PFSK-1 (cell line): ENCODE data around the gene NUDT15.

Experiments
- FOXP2 ChIP-seq: optimal IDR thresholded peaks from 2 replicates; pipeline ENCODE3; 2011; ENCODE audit warnings: borderline replicate concordance, control low read depth, inconsistent platforms; ENCODE audit not compliant: insufficient read depth; ENCODE audit errors: extremely low read length, extremely low read depth
- POLR2AphosphoS5 ChIP-seq: IDR thresholded peaks from 2 replicates; pipeline ENCODE4 v1.6.1; 2012; ENCODE audit warnings: low read depth, mild to moderate bottlenecking, control low read depth, low read length, moderate library complexity
- SIN3A ChIP-seq: IDR thresholded peaks from 2 replicates; pipeline ENCODE4 v1.6.1; 2012; ENCODE audit warnings: mild to moderate bottlenecking, low read length, moderate library complexity, borderline replicate concordance; ENCODE audit not compliant: insufficient read depth
- TAF1 ChIP-seq: IDR thresholded peaks from 2 replicates; pipeline ENCODE4 v1.6.1; 2012; ENCODE audit warnings: low read length, control low read depth, borderline replicate concordance; ENCODE audit not compliant: insufficient read depth
- TF ChIP-seq, protein P1 (sequence below), 2 experiments: IDR thresholded peaks; 2 replicates each; pipeline versions ENCODE4 v1.6.1 to v1.8.0; 2011 to 2012; ENCODE audit warnings: low read depth in 2 of 2, low read length in 2 of 2, control low read depth in 1 of 2, inconsistent platforms in 1 of 2, mild to moderate bottlenecking in 1 of 2, moderate library complexity in 1 of 2; ENCODE audit not compliant: insufficient read depth in 1 of 2

The NUDT15 gene

DNA sequence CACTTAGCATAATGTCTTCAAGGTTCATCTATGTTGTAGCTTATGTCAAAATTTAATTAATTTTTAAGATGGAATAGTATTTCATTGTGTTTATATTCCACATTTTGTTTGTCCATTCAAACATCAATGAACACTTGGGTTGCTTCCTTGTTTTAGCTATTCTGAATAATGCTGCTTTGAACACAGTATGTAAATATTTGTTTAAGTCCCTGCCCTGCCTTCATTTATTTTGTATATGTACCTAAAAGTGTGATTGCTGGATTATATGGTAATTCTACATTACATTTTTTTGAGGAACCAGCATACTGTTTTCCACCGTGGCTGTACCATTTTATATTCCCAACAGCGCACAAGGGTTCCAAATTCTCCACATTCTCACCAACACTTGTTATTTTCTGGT is 18.9 kb upstream of the NUDT15 start:
- no peak for TF ChIP-seq TAF1
- no peak for TF ChIP-seq POLR2AphosphoS5
- TF ChIP-seq, protein P1, sequence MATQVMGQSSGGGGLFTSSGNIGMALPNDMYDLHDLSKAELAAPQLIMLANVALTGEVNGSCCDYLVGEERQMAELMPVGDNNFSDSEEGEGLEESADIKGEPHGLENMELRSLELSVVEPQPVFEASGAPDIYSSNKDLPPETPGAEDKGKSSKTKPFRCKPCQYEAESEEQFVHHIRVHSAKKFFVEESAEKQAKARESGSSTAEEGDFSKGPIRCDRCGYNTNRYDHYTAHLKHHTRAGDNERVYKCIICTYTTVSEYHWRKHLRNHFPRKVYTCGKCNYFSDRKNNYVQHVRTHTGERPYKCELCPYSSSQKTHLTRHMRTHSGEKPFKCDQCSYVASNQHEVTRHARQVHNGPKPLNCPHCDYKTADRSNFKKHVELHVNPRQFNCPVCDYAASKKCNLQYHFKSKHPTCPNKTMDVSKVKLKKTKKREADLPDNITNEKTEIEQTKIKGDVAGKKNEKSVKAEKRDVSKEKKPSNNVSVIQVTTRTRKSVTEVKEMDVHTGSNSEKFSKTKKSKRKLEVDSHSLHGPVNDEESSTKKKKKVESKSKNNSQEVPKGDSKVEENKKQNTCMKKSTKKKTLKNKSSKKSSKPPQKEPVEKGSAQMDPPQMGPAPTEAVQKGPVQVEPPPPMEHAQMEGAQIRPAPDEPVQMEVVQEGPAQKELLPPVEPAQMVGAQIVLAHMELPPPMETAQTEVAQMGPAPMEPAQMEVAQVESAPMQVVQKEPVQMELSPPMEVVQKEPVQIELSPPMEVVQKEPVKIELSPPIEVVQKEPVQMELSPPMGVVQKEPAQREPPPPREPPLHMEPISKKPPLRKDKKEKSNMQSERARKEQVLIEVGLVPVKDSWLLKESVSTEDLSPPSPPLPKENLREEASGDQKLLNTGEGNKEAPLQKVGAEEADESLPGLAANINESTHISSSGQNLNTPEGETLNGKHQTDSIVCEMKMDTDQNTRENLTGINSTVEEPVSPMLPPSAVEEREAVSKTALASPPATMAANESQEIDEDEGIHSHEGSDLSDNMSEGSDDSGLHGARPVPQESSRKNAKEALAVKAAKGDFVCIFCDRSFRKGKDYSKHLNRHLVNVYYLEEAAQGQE (IDR thresholded peaks at IDR 0.05; ENCODE audit: insufficient read depth in 1 of 2, low read depth in 2 of 2, low read length in 2 of 2), result no peak
- no peak for TF ChIP-seq SIN3A
- no peak for TF ChIP-seq FOXP2

DNA sequence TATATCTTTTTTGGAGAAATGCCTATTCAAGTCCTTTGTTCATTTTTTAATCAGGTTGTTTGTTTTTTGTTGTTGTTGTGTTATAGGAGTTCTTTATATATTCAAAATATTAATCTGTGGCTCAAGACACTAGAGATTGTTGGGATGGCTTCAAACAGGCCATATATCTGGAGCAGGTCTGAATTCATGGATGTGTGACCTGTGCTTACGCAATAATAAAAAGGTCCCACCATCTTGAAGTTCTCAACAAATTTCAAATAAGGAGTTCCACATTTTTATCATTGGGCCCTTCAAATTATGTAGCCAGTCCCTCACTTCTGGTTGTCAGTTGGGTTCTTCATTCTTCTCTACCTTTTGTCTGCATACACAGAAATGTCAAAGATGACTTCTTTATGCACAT is 17.7 kb upstream of the NUDT15 start:
- TF ChIP-seq TAF1, result no peak
- TF ChIP-seq POLR2AphosphoS5, result no peak
- TF ChIP-seq FOXP2, result no peak
- TF ChIP-seq SIN3A, result no peak
- TF ChIP-seq, protein P1 (IDR thresholded peaks at IDR 0.05; ENCODE audit: insufficient read depth in 1 of 2, low read depth in 2 of 2, low read length in 2 of 2), result no peak

- TF ChIP-seq TAF1 (no peak), FOXP2 (no peak), POLR2AphosphoS5 (no peak), SIN3A (no peak)
- TF ChIP-seq, protein P1 (IDR thresholded peaks at IDR 0.05; ENCODE audit: insufficient read depth in 1 of 2, low read depth in 2 of 2, low read length in 2 of 2), result no peak
Measured at GRCh38 chr13:48028066-48028465, 9.5 kb upstream of the NUDT15 start.

DNA sequence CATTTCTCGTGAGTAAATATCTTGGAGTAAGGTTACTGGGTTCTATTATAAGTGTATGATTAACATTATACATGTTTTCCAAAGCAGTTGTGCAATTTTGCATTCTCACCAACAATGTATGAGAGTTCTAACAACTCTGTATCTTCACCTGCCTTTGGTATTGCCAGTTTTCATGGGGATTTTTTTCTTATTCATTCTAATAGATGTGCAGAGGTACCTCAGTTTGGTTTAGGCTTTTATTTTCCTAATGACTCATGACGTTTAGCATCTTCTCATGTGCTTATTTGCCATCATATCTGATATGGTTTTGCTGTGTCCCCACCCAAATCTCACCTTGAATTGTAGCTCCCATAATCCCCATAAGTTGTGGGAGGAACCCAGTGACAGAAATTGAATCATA is 7.7 kb upstream of the NUDT15 start:
- TF ChIP-seq, protein P1 (IDR thresholded peaks at IDR 0.05; ENCODE audit: insufficient read depth in 1 of 2, low read depth in 2 of 2, low read length in 2 of 2), result no peak
- TF ChIP-seq TAF1 (no peak), SIN3A (no peak), POLR2AphosphoS5 (no peak), FOXP2 (no peak)

DNA sequence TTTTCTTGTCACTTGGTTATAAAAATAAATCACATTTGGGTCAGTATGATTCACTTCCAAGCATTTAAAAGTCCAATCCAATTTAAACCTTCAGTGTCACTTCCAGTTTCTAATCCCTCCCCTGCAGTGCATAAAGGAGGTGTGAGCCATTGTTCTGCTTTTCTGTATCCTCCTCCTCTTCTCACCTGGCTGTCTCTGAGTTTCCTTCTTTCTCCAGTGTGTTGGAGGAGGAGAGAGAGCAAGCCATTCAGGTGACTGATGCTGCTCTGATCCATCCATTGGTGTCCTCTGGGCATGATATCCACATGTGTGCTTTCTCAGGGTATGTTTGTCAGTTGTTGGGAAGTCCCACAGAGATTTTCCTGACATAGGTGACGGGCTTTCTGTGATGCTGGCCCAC is 1.2 kb downstream of the NUDT15 start:
- TF ChIP-seq TAF1 (no peak), FOXP2 (no peak), POLR2AphosphoS5 (no peak), SIN3A (no peak)
- TF ChIP-seq, protein P1 (IDR thresholded peaks at IDR 0.05; ENCODE audit: insufficient read depth in 1 of 2, low read depth in 2 of 2, low read length in 2 of 2), result no peak
